Mesodermal cell (in vitro differentiated cells): ENCODE measurements around the gene STRBP.
"Not testable (repeated sequence)": the region's sequence is repeated elsewhere in the genome, so short reads cannot be mapped to it uniquely, and the experiment has no call there.

ENCODE experiments used
- H3K27ac ChIP-seq: 2 replicates; pipeline ENCODE4 v1.7.0; 2013; ENCODE audit warnings: mild to moderate bottlenecking, low read depth, low read length, moderate library complexity; ENCODE audit not compliant: severe bottlenecking
- H3K36me3 ChIP-seq: 2 replicates; pipeline ENCODE4 v1.7.1; 2013; ENCODE audit warnings: mild to moderate bottlenecking, low read length, moderate library complexity; ENCODE audit not compliant: control insufficient read depth, insufficient read depth
- H3K4me1 ChIP-seq: one replicate; pipeline ENCODE4 v1.7.1; 2013; ENCODE audit warnings: mild to moderate bottlenecking, low read length; ENCODE audit not compliant: insufficient read depth, control insufficient read depth, poor library complexity, severe bottlenecking
- H3K4me3 ChIP-seq: 2 replicates; pipeline ENCODE4 v1.7.0; 2013; ENCODE audit warnings: low read length, control low read depth, mild to moderate bottlenecking; ENCODE audit not compliant: insufficient read depth, poor library complexity, severe bottlenecking; ENCODE audit errors: extremely low read depth
- H3K9me3 ChIP-seq: 2 replicates; pipeline ENCODE4 v1.7.1; 2013; ENCODE audit warnings: mild to moderate bottlenecking, low read length, moderate library complexity; ENCODE audit not compliant: control insufficient read depth
- WGBS, 2 experiments: methylation state at CpG; one replicate each; pipeline ENCODE4 v1.1.5; 2013; ENCODE audit warnings: missing lambda C conversion rate in 2 of 2; ENCODE audit not compliant: insufficient coverage in 2 of 2; 5-methylcytosine and 5-hydroxymethylcytosine counted together

The STRBP gene

DNA sequence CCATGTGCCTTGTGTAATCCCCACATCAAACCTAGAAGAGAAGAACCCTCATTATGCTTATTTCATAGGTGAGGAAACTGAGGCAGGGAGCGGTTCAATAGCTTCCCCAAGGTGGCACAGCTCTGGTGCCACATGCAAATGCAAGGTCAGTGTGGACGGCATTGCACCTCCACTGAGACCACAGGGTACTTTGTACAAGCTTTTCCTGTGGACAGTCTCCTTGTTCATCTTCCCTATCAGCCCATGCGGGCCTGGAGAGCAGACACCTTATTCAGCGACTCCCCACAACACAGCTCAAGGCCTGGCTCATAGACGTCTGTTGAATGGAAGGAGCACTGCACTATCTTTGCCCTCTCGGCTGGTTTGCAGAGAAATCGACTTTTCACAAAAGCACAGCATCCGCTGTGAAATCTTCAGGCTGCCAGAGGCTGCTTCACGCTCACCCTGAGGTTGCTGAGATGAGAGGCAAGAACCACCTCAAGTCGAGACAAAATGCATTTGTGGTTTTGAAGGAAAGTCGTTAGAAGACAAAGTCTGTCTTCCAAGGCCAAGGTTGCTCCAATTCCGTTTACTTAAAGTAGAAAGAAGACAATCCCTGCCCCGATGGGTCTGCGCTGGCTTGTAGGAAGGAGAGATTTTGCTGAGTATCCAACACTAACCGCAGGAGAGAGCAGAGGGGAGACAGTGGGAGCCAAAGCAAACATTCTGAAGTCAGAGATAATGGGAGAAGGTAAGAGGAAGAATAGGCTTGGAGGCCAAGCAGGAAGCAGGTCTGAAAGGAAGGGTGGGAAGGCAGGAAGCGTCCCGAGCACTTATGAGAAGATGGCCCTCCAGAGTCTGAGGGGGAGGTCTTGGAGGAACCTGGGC lies 34.2 kb upstream of the STRBP start:
- Histone ChIP-seq H3K27ac (no peak overlapping the region), H3K9me3 (no peaks in the 10 kb centered on the region), H3K4me1 (no peaks in the 10 kb centered on the region), H3K36me3 (no peaks in the 10 kb centered on the region), H3K4me3 (no peak overlapping the region)
- WGBS, 2 experiments: 90% methylated on average over 16 to 17 of the region's 17 CpGs

DNA sequence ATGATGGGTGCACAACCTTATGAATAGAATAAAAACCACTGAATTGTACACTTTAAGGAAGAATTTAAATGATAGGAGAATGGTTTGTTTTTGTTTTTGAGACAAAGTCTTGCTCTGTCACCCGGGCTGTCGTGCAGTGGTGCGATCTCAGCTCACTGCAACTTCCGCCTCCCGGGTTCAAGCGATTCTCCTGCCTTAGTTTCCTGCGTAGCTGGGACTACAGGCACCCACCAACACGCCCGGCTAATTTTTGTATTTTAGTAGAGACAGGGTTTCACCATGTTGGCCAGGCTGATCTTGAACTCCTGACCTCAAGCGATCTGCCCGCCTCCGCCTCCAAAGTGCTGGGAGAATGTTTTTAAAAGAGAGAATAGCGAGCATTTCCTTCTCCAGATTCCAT lies 33.5 kb upstream of the STRBP start:
- not testable (repeated sequence) for H3K36me3 ChIP-seq, H3K27ac ChIP-seq, H3K4me1 ChIP-seq, H3K9me3 ChIP-seq, H3K4me3 ChIP-seq
- 92 to 96% methylated on average over 9 to 12 of the region's 13 CpGs for WGBS, 2 experiments

DNA sequence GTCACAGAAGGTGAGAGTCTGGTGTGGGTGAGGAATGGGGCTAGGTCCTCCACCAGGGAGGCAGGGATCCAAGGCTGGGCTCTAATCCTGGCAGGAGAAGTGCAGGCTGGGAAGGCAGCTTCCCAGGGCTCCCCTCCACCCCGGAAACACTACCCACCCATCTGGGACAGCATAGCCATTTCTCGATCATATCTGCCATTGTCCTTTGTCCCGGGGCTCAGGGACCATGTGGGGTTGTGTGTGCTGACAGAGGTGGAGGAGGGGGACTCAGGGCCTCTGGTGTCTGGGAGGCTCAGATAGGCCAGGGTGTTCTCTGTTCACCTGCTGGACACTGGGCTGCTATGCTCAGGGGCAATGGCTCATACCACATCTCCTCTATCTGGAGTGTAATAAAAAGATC lies 32.2 kb upstream of the STRBP start:
- Histone ChIP-seq H3K9me3 (no peaks in the 10 kb centered on the region), H3K4me3 (no peak overlapping the region), H3K27ac (no peak overlapping the region), H3K36me3 (no peaks in the 10 kb centered on the region), H3K4me1 (no peaks in the 10 kb centered on the region)
- no CpG with 5 or more reads among the region's 3 CpGs for WGBS, 2 experiments

DNA sequence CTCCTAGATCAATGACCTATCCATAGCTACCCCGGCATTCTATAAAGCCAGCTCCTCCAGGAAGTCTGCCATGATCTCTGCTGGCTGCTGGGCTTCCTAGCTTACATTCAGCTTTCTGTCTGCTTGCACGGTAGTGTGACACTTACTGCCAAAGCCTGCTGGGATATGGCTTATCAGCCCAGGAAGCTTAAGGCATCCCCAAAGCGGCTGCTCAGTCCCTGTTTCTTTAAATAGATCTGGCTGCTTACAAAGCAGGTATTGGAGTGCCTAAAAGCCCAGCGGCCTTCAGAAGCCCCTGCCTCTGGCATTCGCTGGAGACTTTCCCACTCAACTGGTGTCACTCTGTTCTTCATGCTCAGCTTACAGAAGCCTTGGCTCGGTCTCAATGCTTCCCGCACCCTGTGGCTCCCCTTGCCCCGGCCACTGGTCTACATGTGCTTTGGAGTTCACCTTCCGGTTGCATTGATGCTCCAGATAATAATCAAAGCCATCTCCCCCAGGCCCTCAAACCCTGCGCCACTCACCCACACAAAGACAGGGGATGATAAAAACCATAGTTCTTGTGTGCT lies 31.3 kb upstream of the STRBP start:
- H3K4me3 ChIP-seq: no peak overlapping the region
- 75 to 79% methylated on average over 10 of the region's 10 CpGs for WGBS, 2 experiments
- H3K27ac ChIP-seq: no peak overlapping the region
- H3K36me3 ChIP-seq: no peaks in the 10 kb centered on the region
- no peaks in the 10 kb centered on the region for H3K9me3 ChIP-seq
- H3K4me1 ChIP-seq: no peaks in the 10 kb centered on the region

DNA sequence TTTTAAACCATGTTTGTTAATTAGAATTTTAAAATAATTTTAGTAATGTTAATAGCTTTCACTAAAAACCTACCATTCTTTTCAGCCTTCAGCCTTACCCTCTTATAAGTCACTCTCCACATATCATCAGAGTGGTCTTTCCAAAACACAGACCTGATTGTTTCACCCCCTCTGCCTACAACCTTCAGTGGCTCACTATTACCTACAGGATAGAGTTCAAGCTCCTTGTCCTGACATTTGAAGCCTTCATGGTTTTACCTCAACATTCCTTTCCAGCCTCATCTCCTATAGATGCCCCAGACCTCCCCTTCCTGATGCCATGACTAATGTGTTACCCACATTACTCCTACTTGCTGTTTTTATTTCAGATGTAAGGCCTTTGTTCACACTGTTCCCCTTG lies 27.8 kb upstream of the STRBP start:
- no peak overlapping the region for H3K4me3 ChIP-seq
- no peaks in the 10 kb centered on the region for H3K36me3 ChIP-seq
- H3K4me1 ChIP-seq: no peaks in the 10 kb centered on the region
- H3K27ac ChIP-seq: no peak overlapping the region
- H3K9me3 ChIP-seq: no peaks in the 10 kb centered on the region

DNA sequence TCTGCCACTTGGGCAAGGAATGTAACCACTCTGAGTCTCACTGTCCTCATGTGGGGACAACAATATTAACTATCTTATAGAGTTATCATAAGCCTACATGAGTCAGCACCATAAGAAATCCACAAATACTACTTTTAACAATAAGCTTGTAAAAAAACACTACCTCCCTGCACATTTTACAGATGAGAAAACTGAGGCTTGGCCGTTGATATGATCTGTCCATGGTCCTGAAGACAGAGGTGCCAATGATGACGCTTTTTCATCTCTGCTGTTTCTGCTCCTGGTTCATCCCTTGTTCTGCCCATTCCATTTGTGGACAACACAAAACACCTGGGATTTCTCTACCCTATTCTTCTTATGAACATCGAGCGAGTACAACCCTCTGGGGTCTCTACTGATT lies 23.4 kb upstream of the STRBP start:
- no peak overlapping the region for H3K27ac ChIP-seq

DNA sequence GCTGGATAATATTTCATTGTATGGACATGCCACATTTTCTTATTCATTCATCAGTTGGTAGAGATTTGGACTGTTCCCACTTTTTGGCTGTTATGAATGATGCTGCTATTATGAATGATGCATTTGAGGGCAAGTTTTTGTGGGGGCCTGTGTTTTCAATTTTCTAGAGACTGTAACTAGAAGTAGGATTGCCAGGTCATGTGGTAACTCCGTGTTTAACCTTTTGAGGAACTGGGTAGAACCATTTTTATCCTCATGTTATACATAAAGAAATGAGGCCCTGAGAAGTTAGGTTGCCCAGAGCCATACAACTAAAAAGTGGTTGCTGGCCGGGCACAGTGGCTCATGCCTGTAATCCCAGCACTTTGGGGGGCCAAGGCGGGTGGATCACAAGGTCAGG lies 22.4 kb upstream of the STRBP start:
- Histone ChIP-seq H3K4me3 (no peak overlapping the region), H3K9me3 (no peaks in the 10 kb centered on the region), H3K4me1 (no peaks in the 10 kb centered on the region), H3K36me3 (no peaks in the 10 kb centered on the region), H3K27ac (no peak overlapping the region)
- 90 to 100% methylated on average over 1 to 2 of the region's 3 CpGs for WGBS, 2 experiments

More for the DNA sequence above, 23.4 kb upstream of the STRBP start:
- H3K9me3 ChIP-seq: no peaks in the 10 kb centered on the region
- H3K4me1 ChIP-seq: no peaks in the 10 kb centered on the region
- WGBS, 2 experiments: 78 to 94% methylated on average over 2 to 4 of the region's 4 CpGs
- H3K36me3 ChIP-seq: no peaks in the 10 kb centered on the region
- H3K4me3 ChIP-seq: no peak overlapping the region

DNA sequence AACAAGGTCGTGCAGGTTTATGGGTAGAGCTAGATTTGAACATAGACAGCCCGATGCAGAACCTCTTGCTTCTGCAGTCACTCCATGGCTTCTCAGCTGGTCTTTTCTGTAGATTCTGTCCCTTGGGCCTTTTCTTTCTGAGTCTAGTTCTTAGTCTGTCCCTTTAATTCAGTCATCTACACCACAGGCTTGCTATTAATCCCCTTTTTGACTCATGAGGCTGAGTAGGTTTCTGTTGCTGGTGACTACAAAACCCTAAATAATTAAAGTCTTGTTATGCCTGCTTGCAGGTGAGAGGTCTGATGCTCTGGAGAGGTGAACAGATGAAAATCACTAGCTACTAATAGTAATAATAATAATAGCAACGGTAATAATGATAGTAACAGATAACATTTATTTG lies 19.3 kb upstream of the STRBP start:
- H3K4me3 ChIP-seq: no peak overlapping the region
- 100% methylated on average over 2 of the region's 3 CpGs for WGBS, 2 experiments
- H3K36me3 ChIP-seq: no peaks in the 10 kb centered on the region
- H3K27ac ChIP-seq: no peak overlapping the region
- H3K9me3 ChIP-seq: no peaks in the 10 kb centered on the region
- no peaks in the 10 kb centered on the region for H3K4me1 ChIP-seq

DNA sequence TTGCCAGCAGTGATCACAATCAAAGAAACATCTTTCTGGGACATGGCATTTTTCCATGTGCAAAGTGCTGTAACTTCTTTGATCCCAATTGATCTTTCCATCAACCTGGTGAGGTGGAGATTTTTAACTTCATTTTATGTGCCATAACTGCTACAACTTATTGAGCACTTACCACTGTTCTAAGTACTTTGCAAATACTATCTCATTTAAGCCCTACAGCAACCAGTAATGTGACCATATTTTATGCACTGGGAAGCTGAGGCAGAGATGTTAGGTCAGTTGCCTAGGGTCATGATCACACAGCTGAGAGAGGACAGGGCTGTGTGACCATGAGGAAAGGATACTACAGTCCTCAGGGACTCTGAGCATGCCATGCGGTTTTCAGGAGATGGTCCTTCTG lies 17.9 kb upstream of the STRBP start:
- H3K9me3 ChIP-seq: no peaks in the 10 kb centered on the region
- H3K27ac ChIP-seq: no peak overlapping the region
- H3K36me3 ChIP-seq: no peaks in the 10 kb centered on the region
- no peak overlapping the region for H3K4me3 ChIP-seq
- H3K4me1 ChIP-seq: no peaks in the 10 kb centered on the region
- 100% methylated on average over 1 of the region's 1 CpG; no CpG with 5 or more reads in 1 of the 2 experiments for WGBS, 2 experiments

DNA sequence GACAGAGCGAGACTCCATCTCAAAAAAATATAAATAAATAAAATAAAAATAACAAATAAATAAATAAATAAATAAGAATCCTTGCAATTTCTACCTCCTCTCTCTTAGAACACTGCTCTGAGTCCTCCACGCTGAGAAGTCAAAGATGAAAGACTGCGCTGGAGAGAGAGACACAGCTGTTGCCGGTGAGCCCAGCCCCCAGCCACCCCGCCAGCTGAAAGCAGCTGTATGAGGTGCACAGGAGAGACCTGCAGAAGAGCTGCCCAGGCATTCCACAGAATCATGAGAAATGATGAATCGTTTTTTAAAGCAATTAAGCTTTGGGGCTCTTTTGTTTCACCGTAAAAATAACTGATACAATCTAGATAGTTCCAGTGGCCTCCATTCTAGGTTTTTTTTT lies 16.3 kb upstream of the STRBP start:
- no peak overlapping the region for H3K27ac ChIP-seq
- no peaks in the 10 kb centered on the region for H3K36me3 ChIP-seq
- 94 to 97% methylated on average over 5 to 6 of the region's 7 CpGs for WGBS, 2 experiments
- H3K9me3 ChIP-seq: no peaks in the 10 kb centered on the region
- H3K4me3 ChIP-seq: no peak overlapping the region
- no peaks in the 10 kb centered on the region for H3K4me1 ChIP-seq

DNA sequence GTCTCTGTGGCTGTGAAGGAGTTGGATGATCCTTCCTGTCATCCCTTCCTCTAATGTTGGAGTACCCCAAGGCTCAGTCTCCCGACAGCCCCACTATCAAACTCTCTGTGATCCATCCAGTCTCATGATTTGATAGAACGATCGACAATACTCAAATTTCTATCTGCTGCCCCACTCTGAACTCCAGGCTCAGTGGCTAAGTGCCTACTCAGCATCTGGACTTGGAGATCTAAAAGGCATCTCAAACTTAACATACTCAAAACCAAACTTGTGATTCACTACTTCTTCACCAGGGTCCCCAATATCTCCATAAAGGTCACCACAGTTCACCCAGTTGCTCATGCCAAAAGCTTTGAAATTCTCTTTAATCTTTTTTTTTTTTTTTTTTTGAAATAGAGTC lies 15.1 kb upstream of the STRBP start:
- Histone ChIP-seq H3K36me3 (no peaks in the 10 kb centered on the region), H3K27ac (no peak overlapping the region), H3K4me3 (no peak overlapping the region), H3K4me1 (no peaks in the 10 kb centered on the region), H3K9me3 (no peaks in the 10 kb centered on the region)
- WGBS, 2 experiments: 96% methylated on average over 3 of the region's 3 CpGs
